Mucosa of stomach (tissue), 1 donor: ENCODE results near the gene CHADL.

Experiments used
- H3K27me3 ChIP-seq: one replicate; pipeline ENCODE4 v1.7.0; 2013; ENCODE audit warnings: mild to moderate bottlenecking, low read length; ENCODE audit not compliant: control insufficient read depth, insufficient read depth
- H3K36me3 ChIP-seq: one replicate; pipeline ENCODE4 v1.7.0; 2013; ENCODE audit warnings: low read length; ENCODE audit not compliant: control insufficient read depth, insufficient read depth
- H3K4me1 ChIP-seq: one replicate; pipeline ENCODE4 v1.7.0; 2013; ENCODE audit warnings: mild to moderate bottlenecking, low read length; ENCODE audit not compliant: control insufficient read depth, insufficient read depth
- H3K4me3 ChIP-seq: one replicate; pipeline ENCODE4 v1.7.0; 2013; ENCODE audit warnings: low read length
- H3K9ac ChIP-seq: one replicate; pipeline ENCODE4 v1.7.0; 2013; ENCODE audit warnings: mild to moderate bottlenecking, low read length, moderate library complexity
- H3K9me3 ChIP-seq: one replicate; pipeline ENCODE4 v1.7.0; 2013; ENCODE audit warnings: mild to moderate bottlenecking, low read length, moderate library complexity; ENCODE audit not compliant: control insufficient read depth
- donor health status: Pancreatic carcinoma.

Gene CHADL

GRCh38 chr22:41222846-41223507 is 17.8 kb downstream of the CHADL start:
- peaks cover 19% of the 10 kb centered on the region for H3K36me3 ChIP-seq
- H3K4me1 ChIP-seq = peaks cover 3% of the 10 kb centered on the region
- no peak overlapping the region for H3K9ac ChIP-seq
- no peak overlapping the region for H3K4me3 ChIP-seq
- no peaks in the 10 kb centered on the region for H3K27me3 ChIP-seq
- no peaks in the 10 kb centered on the region for H3K9me3 ChIP-seq

GRCh38 chr22:41217553-41218157 is 23.1 kb downstream of the CHADL start:
- Histone ChIP-seq H3K36me3 (peaks cover 8% of the 10 kb centered on the region), H3K27me3 (no peaks in the 10 kb centered on the region), H3K4me3 (no peak overlapping the region), H3K9ac (no peak overlapping the region), H3K4me1 (peaks cover 16% of the 10 kb centered on the region), H3K9me3 (no peaks in the 10 kb centered on the region)

GRCh38 chr22:41216984-41217383 is 23.7 kb downstream of the CHADL start:
- peaks cover 16% of the 10 kb centered on the region for H3K4me1 ChIP-seq
- no peaks in the 10 kb centered on the region for H3K9me3 ChIP-seq
- peaks cover 8% of the 10 kb centered on the region for H3K36me3 ChIP-seq
- H3K4me3 ChIP-seq = no peak overlapping the region
- H3K27me3 ChIP-seq = no peaks in the 10 kb centered on the region
- no peak overlapping the region for H3K9ac ChIP-seq

GRCh38 chr22:41215926-41216325 is 24.8 kb downstream of the CHADL start:
- peaks cover 16% of the 10 kb centered on the region for H3K4me1 ChIP-seq
- H3K9ac ChIP-seq = no peak overlapping the region
- H3K9me3 ChIP-seq = no peaks in the 10 kb centered on the region
- no peak overlapping the region for H3K4me3 ChIP-seq
- peaks cover 4% of the 10 kb centered on the region for H3K36me3 ChIP-seq
- no peaks in the 10 kb centered on the region for H3K27me3 ChIP-seq

- H3K9ac ChIP-seq = no peak overlapping the region
- no peaks in the 10 kb centered on the region for H3K9me3 ChIP-seq
- H3K4me1 ChIP-seq = peaks cover 16% of the 10 kb centered on the region
- no peaks in the 10 kb centered on the region for H3K27me3 ChIP-seq
- no peak overlapping the region for H3K4me3 ChIP-seq
- no peaks in the 10 kb centered on the region for H3K36me3 ChIP-seq
Measured at GRCh38 chr22:41215409-41215808, 25.3 kb downstream of the CHADL start.

- no peaks in the 10 kb centered on the region for H3K36me3 ChIP-seq
- no peaks in the 10 kb centered on the region for H3K9me3 ChIP-seq
- no peak overlapping the region for H3K9ac ChIP-seq
- H3K27me3 ChIP-seq = no peaks in the 10 kb centered on the region
- H3K4me3 ChIP-seq = no peak overlapping the region
- H3K4me1 ChIP-seq = peaks cover 4% of the 10 kb centered on the region
Measured at GRCh38 chr22:41206719-41207118, 34.0 kb downstream of the CHADL start.

- Histone ChIP-seq H3K36me3 (no peaks in the 10 kb centered on the region), H3K4me3 (peak within 1 kb of the TSS; percentile 57), H3K9me3 (no peaks in the 10 kb centered on the region), H3K27me3 (no peaks in the 10 kb centered on the region), H3K4me1 (peaks cover 8% of the 10 kb centered on the region), H3K9ac (peak within 1 kb of the TSS; percentile 65)
Measured at GRCh38 chr22:41204992-41205900, 35.5 kb downstream of the CHADL start, which contains the start of gene L3MBTL2. Gene L3MBTL2, plus strand, starts transcription at chr22:41205312. Its CDS starts 51 bp downstream, at chr22:41205363.

GRCh38 chr22:41204066-41204465 is 36.7 kb downstream of the CHADL start:
- Histone ChIP-seq H3K4me3 (no peak overlapping the region), H3K9ac (no peak overlapping the region), H3K27me3 (no peaks in the 10 kb centered on the region), H3K4me1 (peaks cover 8% of the 10 kb centered on the region), H3K9me3 (no peaks in the 10 kb centered on the region), H3K36me3 (no peaks in the 10 kb centered on the region)

GRCh38 chr22:41203118-41203517 is 37.6 kb downstream of the CHADL start:
- peaks cover 8% of the 10 kb centered on the region for H3K4me1 ChIP-seq
- H3K9me3 ChIP-seq = no peaks in the 10 kb centered on the region
- H3K4me3 ChIP-seq = no peak overlapping the region
- H3K27me3 ChIP-seq = no peaks in the 10 kb centered on the region
- H3K36me3 ChIP-seq = no peaks in the 10 kb centered on the region
- H3K9ac ChIP-seq = no peak overlapping the region

- no peaks in the 10 kb centered on the region for H3K36me3 ChIP-seq
- no peaks in the 10 kb centered on the region for H3K9me3 ChIP-seq
- H3K9ac ChIP-seq = no peak overlapping the region
- H3K4me1 ChIP-seq = peaks cover 18% of the 10 kb centered on the region
- no peak overlapping the region for H3K4me3 ChIP-seq
- H3K27me3 ChIP-seq = no peaks in the 10 kb centered on the region
Measured at GRCh38 chr22:41201141-41201540, 39.6 kb downstream of the CHADL start.

GRCh38 chr22:41198027-41198580 is 42.6 kb downstream of the CHADL start:
- Histone ChIP-seq H3K9me3 (no peaks in the 10 kb centered on the region), H3K4me3 (peak overlapping the region; percentile 27), H3K4me1 (peaks cover 16% of the 10 kb centered on the region), H3K27me3 (no peaks in the 10 kb centered on the region), H3K36me3 (no peaks in the 10 kb centered on the region), H3K9ac (peak overlapping the region; percentile 33)
